Measurements from ENCODE around the gene DNAJB6. TPM values are rescaled to one million over a fixed set of nuclear protein-coding genes. Genes with fewer than 3 reads are reported as not detected.

DNAJB6 gene
- total RNA-seq, 1 donor = 86.6 TPM

DNA sequence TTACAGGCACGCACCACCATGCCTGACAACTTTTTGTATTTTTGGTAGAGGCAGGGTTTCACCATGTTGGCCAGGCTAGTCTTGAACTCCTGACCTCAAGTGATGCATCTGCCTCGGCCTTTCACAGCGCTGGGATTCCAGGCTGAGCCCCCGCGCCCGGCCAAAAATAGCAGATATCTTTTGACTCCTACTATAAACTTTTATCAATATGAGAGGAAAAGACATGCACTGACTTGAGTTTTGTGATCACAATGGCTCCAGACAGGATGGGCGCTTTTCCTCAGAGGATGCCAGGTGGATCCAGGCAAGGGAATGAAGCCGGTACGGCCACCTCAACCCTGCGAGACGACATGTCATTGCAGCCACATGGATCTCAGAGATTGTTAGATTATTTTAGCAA lies 123.9 kb downstream of the DNAJB6 start:
- TF ChIP-seq, protein P1, sequence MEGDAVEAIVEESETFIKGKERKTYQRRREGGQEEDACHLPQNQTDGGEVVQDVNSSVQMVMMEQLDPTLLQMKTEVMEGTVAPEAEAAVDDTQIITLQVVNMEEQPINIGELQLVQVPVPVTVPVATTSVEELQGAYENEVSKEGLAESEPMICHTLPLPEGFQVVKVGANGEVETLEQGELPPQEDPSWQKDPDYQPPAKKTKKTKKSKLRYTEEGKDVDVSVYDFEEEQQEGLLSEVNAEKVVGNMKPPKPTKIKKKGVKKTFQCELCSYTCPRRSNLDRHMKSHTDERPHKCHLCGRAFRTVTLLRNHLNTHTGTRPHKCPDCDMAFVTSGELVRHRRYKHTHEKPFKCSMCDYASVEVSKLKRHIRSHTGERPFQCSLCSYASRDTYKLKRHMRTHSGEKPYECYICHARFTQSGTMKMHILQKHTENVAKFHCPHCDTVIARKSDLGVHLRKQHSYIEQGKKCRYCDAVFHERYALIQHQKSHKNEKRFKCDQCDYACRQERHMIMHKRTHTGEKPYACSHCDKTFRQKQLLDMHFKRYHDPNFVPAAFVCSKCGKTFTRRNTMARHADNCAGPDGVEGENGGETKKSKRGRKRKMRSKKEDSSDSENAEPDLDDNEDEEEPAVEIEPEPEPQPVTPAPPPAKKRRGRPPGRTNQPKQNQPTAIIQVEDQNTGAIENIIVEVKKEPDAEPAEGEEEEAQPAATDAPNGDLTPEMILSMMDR (IDR thresholded peaks at IDR 0.05; ENCODE audit: insufficient read depth, low read length) = no peak
- no peak for DNase-seq (ENCODE audit: low read depth)
- no peak overlapping the region for H3K4me3 ChIP-seq (ENCODE audit: low read depth, low read length)

DNA sequence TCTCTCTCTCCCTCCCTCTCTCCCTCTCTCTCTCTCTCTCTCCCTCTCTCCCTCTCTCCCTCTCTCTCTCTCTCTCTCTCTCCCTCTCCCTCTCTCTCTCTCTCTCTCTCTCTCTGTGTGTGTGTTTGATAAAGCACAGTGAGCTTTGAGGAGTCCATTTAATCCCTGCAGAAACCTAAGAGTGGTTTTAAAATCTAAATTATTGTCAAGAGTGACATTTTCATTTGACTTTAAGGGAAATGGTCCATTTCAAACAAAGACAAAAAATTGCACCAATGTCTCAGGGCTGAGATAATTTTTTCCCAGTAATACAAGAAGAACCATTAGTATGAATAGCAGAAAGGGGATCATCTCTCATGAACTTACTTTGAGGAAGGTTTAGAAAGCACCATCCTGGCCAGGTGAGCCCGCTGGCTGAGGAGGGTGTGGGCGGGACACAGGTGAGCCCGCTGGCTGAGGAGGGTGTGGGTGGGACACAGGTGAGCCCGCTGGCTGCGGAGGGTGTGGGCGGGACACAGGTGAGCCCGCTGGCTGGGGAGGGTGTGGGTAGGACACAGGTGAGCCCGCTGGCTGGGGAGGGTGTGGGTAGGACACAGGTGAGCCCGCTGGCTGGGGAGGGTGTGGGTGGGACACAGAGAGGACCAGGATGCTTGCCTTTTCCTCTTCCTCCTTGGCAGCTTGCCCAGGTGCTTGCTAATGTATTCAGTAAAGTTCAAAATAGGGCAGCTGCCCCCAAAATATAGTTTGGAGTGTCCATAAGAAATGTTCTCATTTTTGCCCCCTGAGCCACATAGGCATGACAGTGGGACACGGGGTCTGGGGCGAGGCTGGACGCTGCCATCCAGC lies 125.0 kb downstream of the DNAJB6 start:
- peak; percentile 3 for DNase-seq (ENCODE audit: low read depth)
- H3K4me3 ChIP-seq (ENCODE audit: low read depth, low read length) = no peak overlapping the region

GRCh38 chr7:157462419-157462771 lies 125.6 kb downstream of the DNAJB6 start:
- TF ChIP-seq, protein P1 (IDR thresholded peaks at IDR 0.05; ENCODE audit: insufficient read depth, low read length) = no peak
- H3K4me3 ChIP-seq (ENCODE audit: low read depth, low read length) = no peak overlapping the region
- no peak for DNase-seq (ENCODE audit: low read depth)

More for the DNA sequence above, 125.0 kb downstream of the DNAJB6 start:
- TF ChIP-seq, protein P1 (IDR thresholded peaks at IDR 0.05; ENCODE audit: insufficient read depth, low read length) = no peak

DNA sequence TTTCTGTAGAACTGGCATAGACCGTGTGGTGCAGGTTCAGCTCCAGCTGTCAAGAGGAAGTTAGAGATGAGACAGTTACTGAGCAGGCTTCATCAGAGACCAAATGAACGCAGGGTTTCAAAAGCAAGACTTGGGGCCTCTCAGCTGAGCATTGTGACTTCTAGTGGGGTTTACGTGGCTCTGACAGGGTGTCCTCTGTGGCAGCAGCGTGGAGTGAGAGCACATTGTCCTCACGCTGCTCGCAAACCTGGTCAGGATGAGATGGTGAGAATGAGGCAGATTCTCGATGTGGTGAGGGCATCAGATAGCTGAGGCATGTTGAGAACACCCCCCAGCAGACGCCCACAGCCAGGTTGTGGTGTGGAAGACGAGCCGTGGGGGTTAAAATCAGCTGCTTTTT lies 126.0 kb downstream of the DNAJB6 start:
- TF ChIP-seq, protein P1 (IDR thresholded peaks at IDR 0.05; ENCODE audit: insufficient read depth, low read length) = no peak

DNA sequence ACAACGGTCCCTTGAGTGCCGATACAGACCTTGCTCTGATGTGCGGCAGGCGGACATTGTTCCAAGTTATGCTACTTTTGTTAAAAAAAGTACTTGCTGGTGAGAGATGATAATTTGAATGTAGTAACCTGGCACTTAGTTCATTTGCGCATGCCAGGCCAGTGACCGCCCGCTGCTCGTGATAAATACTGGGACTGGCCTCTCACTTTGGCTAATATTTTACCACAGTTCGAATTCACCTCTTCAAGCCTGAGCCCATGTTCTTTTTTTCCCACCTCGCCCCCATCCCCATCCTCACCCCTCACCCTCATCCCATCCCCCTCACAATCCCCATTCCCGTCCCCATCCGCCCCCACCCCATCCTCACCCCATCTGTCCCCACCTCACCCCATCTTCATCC lies 126.4 kb downstream of the DNAJB6 start:
- no peak for DNase-seq (ENCODE audit: low read depth)
- no peak overlapping the region for H3K4me3 ChIP-seq (ENCODE audit: low read depth, low read length)
- TF ChIP-seq, protein P1 (IDR thresholded peaks at IDR 0.05; ENCODE audit: insufficient read depth, low read length) = no peak

More for the DNA sequence above, 126.0 kb downstream of the DNAJB6 start:
- no peak for DNase-seq (ENCODE audit: low read depth)
- no peak overlapping the region for H3K4me3 ChIP-seq (ENCODE audit: low read depth, low read length)

- DNase-seq (ENCODE audit: low read depth) = no peak
- TF ChIP-seq, protein P1 (IDR thresholded peaks at IDR 0.05; ENCODE audit: insufficient read depth, low read length) = no peak
- H3K4me3 ChIP-seq (ENCODE audit: low read depth, low read length) = no peak overlapping the region
These were observed 127.5 kb downstream of the DNAJB6 start for GRCh38 chr7:157464111-157464970.
